ENCODE results near the gene C14orf132.

C14orf132 gene

GRCh38 chr14:96059519-96060135, 20.5 kb downstream of the C14orf132 start:
- Mint-ChIP-seq H3K4me1 (peaks cover 46% of the 10 kb centered on the region), H3K4me3 (no peak overlapping the region), H3K27me3 (ENCODE audit: low read depth) (no peaks in the 10 kb centered on the region), H3K9me3 (no peaks in the 10 kb centered on the region), H3K36me3 (ENCODE audit: low read depth) (no peaks in the 10 kb centered on the region), H3K27ac (peak overlapping the region in 1 of 3 experiments; percentile 19)
- no peak for TF ChIP-seq CTCF (IDR thresholded peaks at IDR 0.05; ENCODE audit: unreplicated experiment in 3 of 3)

- Mint-ChIP-seq H3K27ac (peak overlapping the region in 1 of 3 experiments; percentile 19), H3K9me3 (no peaks in the 10 kb centered on the region), H3K36me3 (ENCODE audit: low read depth) (no peaks in the 10 kb centered on the region), H3K27me3 (ENCODE audit: low read depth) (no peaks in the 10 kb centered on the region), H3K4me1 (peaks cover 38% of the 10 kb centered on the region), H3K4me3 (no peak overlapping the region)
- TF ChIP-seq CTCF (IDR thresholded peaks at IDR 0.05; ENCODE audit: unreplicated experiment in 3 of 3) = no peak
Observed at GRCh38 chr14:96060186-96060933, 21.2 kb downstream of the C14orf132 start.

- TF ChIP-seq CTCF (IDR thresholded peaks at IDR 0.05; ENCODE audit: unreplicated experiment in 3 of 3) = no peak
- peaks cover 25% of the 10 kb centered on the region for H3K4me1 Mint-ChIP-seq
- no peaks in the 10 kb centered on the region for H3K36me3 Mint-ChIP-seq (ENCODE audit: low read depth)
- no peaks in the 10 kb centered on the region for H3K9me3 Mint-ChIP-seq
- H3K27ac Mint-ChIP-seq = no peak overlapping the region
- H3K4me3 Mint-ChIP-seq = no peak overlapping the region
- no peaks in the 10 kb centered on the region for H3K27me3 Mint-ChIP-seq (ENCODE audit: low read depth)
Observed at GRCh38 chr14:96062010-96062409, 22.8 kb downstream of the C14orf132 start.

GRCh38 chr14:96062506-96062905, 23.3 kb downstream of the C14orf132 start:
- H3K4me3 Mint-ChIP-seq = no peak overlapping the region
- H3K36me3 Mint-ChIP-seq (ENCODE audit: low read depth) = no peaks in the 10 kb centered on the region
- peaks cover 25% of the 10 kb centered on the region for H3K4me1 Mint-ChIP-seq
- no peaks in the 10 kb centered on the region for H3K27me3 Mint-ChIP-seq (ENCODE audit: low read depth)
- TF ChIP-seq CTCF (IDR thresholded peaks at IDR 0.05; ENCODE audit: unreplicated experiment in 3 of 3) = no peak
- H3K9me3 Mint-ChIP-seq = no peaks in the 10 kb centered on the region
- no peak overlapping the region for H3K27ac Mint-ChIP-seq

GRCh38 chr14:96064866-96065265, 25.7 kb downstream of the C14orf132 start:
- H3K27me3 Mint-ChIP-seq (ENCODE audit: low read depth) = peaks cover 3% of the 10 kb centered on the region
- H3K4me3 Mint-ChIP-seq = no peak overlapping the region
- H3K27ac Mint-ChIP-seq = no peak overlapping the region
- no peaks in the 10 kb centered on the region for H3K9me3 Mint-ChIP-seq
- H3K4me1 Mint-ChIP-seq = peaks cover 21% of the 10 kb centered on the region
- no peaks in the 10 kb centered on the region for H3K36me3 Mint-ChIP-seq (ENCODE audit: low read depth)
- TF ChIP-seq CTCF (IDR thresholded peaks at IDR 0.05; ENCODE audit: unreplicated experiment in 3 of 3) = no peak

All from nephron (organoid).